Measurements from ENCODE around the gene EFHC2.
A peak's percentile ranks its signal among the peaks of the same experiment; 100 is the strongest.

The EFHC2 gene

GRCh38 chrX:44317181-44317580 lies 26.3 kb downstream of the EFHC2 start:
- Histone ChIP-seq H3K4me1 (ENCODE audit: control extremely low read depth in 1 of 4, control insufficient read depth in 4 of 4, insufficient read depth in 4 of 4, low read length in 3 of 4) (peaks cover 16 to 34% (median 30%) of the 10 kb centered on the region in 4 experiments), H3K36me3 (ENCODE audit: control insufficient read depth in 4 of 4, insufficient read depth in 4 of 4, low read length in 3 of 4) (peaks cover 0 to 14% (median 1%) of the 10 kb centered on the region in 4 experiments), H3K27ac (ENCODE audit: insufficient read depth in 1 of 2, low read depth in 1 of 2, low read length in 2 of 2, poor library complexity in 1 of 2, severe bottlenecking in 2 of 2) (no peak overlapping the region), H3K27me3 (replicated peaks in 2 of 5; ENCODE audit: control insufficient read depth in 4 of 5, insufficient read depth in 5 of 5, low read length in 4 of 5) (no peaks in the 10 kb centered on the region), H3K4me3 (ENCODE audit: control insufficient read depth in 1 of 7, extremely low read depth in 1 of 7, insufficient read depth in 4 of 7, low read depth in 2 of 7, low read length in 6 of 7) (no peak overlapping the region), H3K9me3 (ENCODE audit: control extremely low read depth in 1 of 5, control insufficient read depth in 4 of 5, insufficient read depth in 2 of 5, low read depth in 1 of 5, low read length in 4 of 5) (peaks cover 0 to 8% (median 0%) of the 10 kb centered on the region in 5 experiments)
- DNase-seq, result no peak
- ChIA-PET POLR2A (no interaction called here), CTCF (no interaction called here)
- 90% methylated on average over 2 of the region's 2 CpGs for WGBS (ENCODE audit: insufficient coverage)

- H3K27ac ChIP-seq (ENCODE audit: insufficient read depth in 1 of 2, low read depth in 1 of 2, low read length in 2 of 2, poor library complexity in 1 of 2, severe bottlenecking in 2 of 2), result peak overlapping the region; percentile 75 to 84
- peaks cover 16 to 41% (median 31%) of the 10 kb centered on the region in 4 experiments for H3K4me1 ChIP-seq (ENCODE audit: control extremely low read depth in 1 of 4, control insufficient read depth in 4 of 4, insufficient read depth in 4 of 4, low read length in 3 of 4)
- H3K27me3 ChIP-seq (replicated peaks in 2 of 5; ENCODE audit: control insufficient read depth in 4 of 5, insufficient read depth in 5 of 5, low read length in 4 of 5), result no peaks in the 10 kb centered on the region
- peaks cover 0 to 5% (median 0%) of the 10 kb centered on the region in 4 experiments for H3K36me3 ChIP-seq (ENCODE audit: control insufficient read depth in 4 of 4, insufficient read depth in 4 of 4, low read length in 3 of 4)
- peaks cover 0 to 8% (median 0%) of the 10 kb centered on the region in 5 experiments for H3K9me3 ChIP-seq (ENCODE audit: control extremely low read depth in 1 of 5, control insufficient read depth in 4 of 5, insufficient read depth in 2 of 5, low read depth in 1 of 5, low read length in 4 of 5)
- peak overlapping the region in 5 of 7 experiments; percentile 15 to 69 (median 44) for H3K4me3 ChIP-seq (ENCODE audit: control insufficient read depth in 1 of 7, extremely low read depth in 1 of 7, insufficient read depth in 4 of 7, low read depth in 2 of 7, low read length in 6 of 7)
- POLR2A ChIA-PET, result interaction anchor here (2.0 kb wide), 1 partner anchor 30 kb away, joined by 7 read pairs; no protein-coding TSS in a partner anchor
- CTCF ChIA-PET, result interaction anchor here (1.6 to 1.8 kb wide), 2 partner anchors 22 to 24 kb away, joined by 4 to 10 read pairs; no protein-coding TSS in a partner anchor
- WGBS (ENCODE audit: insufficient coverage), result no CpG with 5 or more reads among the region's 5 CpGs
- peak in 2 of 3 donors; percentile 80 to 87 for DNase-seq
Observed at GRCh38 chrX:44314808-44315207, 28.7 kb downstream of the EFHC2 start.

- Histone ChIP-seq H3K27ac (ENCODE audit: insufficient read depth in 1 of 2, low read depth in 1 of 2, low read length in 2 of 2, poor library complexity in 1 of 2, severe bottlenecking in 2 of 2) (peak overlapping the region; percentile 75 to 84), H3K4me3 (ENCODE audit: control insufficient read depth in 1 of 7, extremely low read depth in 1 of 7, insufficient read depth in 4 of 7, low read depth in 2 of 7, low read length in 6 of 7) (peak overlapping the region in 5 of 7 experiments; percentile 15 to 69 (median 44)), H3K36me3 (ENCODE audit: control insufficient read depth in 4 of 4, insufficient read depth in 4 of 4, low read length in 3 of 4) (peaks cover 0 to 8% (median 1%) of the 10 kb centered on the region in 4 experiments), H3K4me1 (ENCODE audit: control extremely low read depth in 1 of 4, control insufficient read depth in 4 of 4, insufficient read depth in 4 of 4, low read length in 3 of 4) (peaks cover 16 to 41% (median 31%) of the 10 kb centered on the region in 4 experiments), H3K9me3 (ENCODE audit: control extremely low read depth in 1 of 5, control insufficient read depth in 4 of 5, insufficient read depth in 2 of 5, low read depth in 1 of 5, low read length in 4 of 5) (peaks cover 0 to 7% (median 0%) of the 10 kb centered on the region in 5 experiments), H3K27me3 (replicated peaks in 2 of 5; ENCODE audit: control insufficient read depth in 4 of 5, insufficient read depth in 5 of 5, low read length in 4 of 5) (no peaks in the 10 kb centered on the region)
- ChIA-PET CTCF (no interaction called here), POLR2A (interaction anchor here (2.0 kb wide), 1 partner anchor 30 kb away, joined by 7 read pairs; no protein-coding TSS in a partner anchor)
- no CpG with 5 or more reads among the region's 2 CpGs for WGBS (ENCODE audit: insufficient coverage)
- peak; percentile 93 to 99 (median 98) for DNase-seq
Observed at GRCh38 chrX:44314259-44314734, 29.2 kb downstream of the EFHC2 start.

GRCh38 chrX:44312421-44312820 lies 31.1 kb downstream of the EFHC2 start:
- Histone ChIP-seq H3K4me3 (ENCODE audit: control insufficient read depth in 1 of 7, extremely low read depth in 1 of 7, insufficient read depth in 4 of 7, low read depth in 2 of 7, low read length in 6 of 7) (no peak overlapping the region), H3K4me1 (ENCODE audit: control extremely low read depth in 1 of 4, control insufficient read depth in 4 of 4, insufficient read depth in 4 of 4, low read length in 3 of 4) (peaks cover 16 to 41% (median 31%) of the 10 kb centered on the region in 4 experiments), H3K27me3 (replicated peaks in 2 of 5; ENCODE audit: control insufficient read depth in 4 of 5, insufficient read depth in 5 of 5, low read length in 4 of 5) (no peaks in the 10 kb centered on the region), H3K27ac (ENCODE audit: insufficient read depth in 1 of 2, low read depth in 1 of 2, low read length in 2 of 2, poor library complexity in 1 of 2, severe bottlenecking in 2 of 2) (peak overlapping the region; percentile 26 to 69), H3K9me3 (ENCODE audit: control extremely low read depth in 1 of 5, control insufficient read depth in 4 of 5, insufficient read depth in 2 of 5, low read depth in 1 of 5, low read length in 4 of 5) (no peaks in the 10 kb centered on the region), H3K36me3 (ENCODE audit: control insufficient read depth in 4 of 4, insufficient read depth in 4 of 4, low read length in 3 of 4) (peaks cover 0 to 8% (median 1%) of the 10 kb centered on the region in 4 experiments)
- CTCF ChIA-PET, result no interaction called here
- DNase-seq, result no peak
- POLR2A ChIA-PET, result no interaction called here

GRCh38 chrX:44310227-44310626 lies 33.2 kb downstream of the EFHC2 start:
- Histone ChIP-seq H3K36me3 (ENCODE audit: control insufficient read depth in 4 of 4, insufficient read depth in 4 of 4, low read length in 3 of 4) (peaks cover 0 to 8% (median 1%) of the 10 kb centered on the region in 4 experiments), H3K9me3 (ENCODE audit: control extremely low read depth in 1 of 5, control insufficient read depth in 4 of 5, insufficient read depth in 2 of 5, low read depth in 1 of 5, low read length in 4 of 5) (no peaks in the 10 kb centered on the region), H3K27ac (ENCODE audit: insufficient read depth in 1 of 2, low read depth in 1 of 2, low read length in 2 of 2, poor library complexity in 1 of 2, severe bottlenecking in 2 of 2) (peak overlapping the region in 1 of 2 experiments; percentile 73), H3K27me3 (replicated peaks in 2 of 5; ENCODE audit: control insufficient read depth in 4 of 5, insufficient read depth in 5 of 5, low read length in 4 of 5) (no peaks in the 10 kb centered on the region), H3K4me3 (ENCODE audit: control insufficient read depth in 1 of 7, extremely low read depth in 1 of 7, insufficient read depth in 4 of 7, low read depth in 2 of 7, low read length in 6 of 7) (peak overlapping the region in 2 of 7 experiments; percentile 19 to 38), H3K4me1 (ENCODE audit: control extremely low read depth in 1 of 4, control insufficient read depth in 4 of 4, insufficient read depth in 4 of 4, low read length in 3 of 4) (peaks cover 10 to 29% (median 22%) of the 10 kb centered on the region in 4 experiments)
- ChIA-PET POLR2A (no interaction called here), CTCF (no interaction called here)
- peak in 1 of 3 donors; percentile 26 for DNase-seq
- 61% methylated on average over 22 of the region's 27 CpGs for WGBS (ENCODE audit: insufficient coverage)

GRCh38 chrX:44308869-44309268 lies 34.6 kb downstream of the EFHC2 start:
- Histone ChIP-seq H3K36me3 (ENCODE audit: control insufficient read depth in 4 of 4, insufficient read depth in 4 of 4, low read length in 3 of 4) (peaks cover 0 to 8% (median 2%) of the 10 kb centered on the region in 4 experiments), H3K4me3 (ENCODE audit: control insufficient read depth in 1 of 7, extremely low read depth in 1 of 7, insufficient read depth in 4 of 7, low read depth in 2 of 7, low read length in 6 of 7) (no peak overlapping the region), H3K9me3 (ENCODE audit: control extremely low read depth in 1 of 5, control insufficient read depth in 4 of 5, insufficient read depth in 2 of 5, low read depth in 1 of 5, low read length in 4 of 5) (no peaks in the 10 kb centered on the region), H3K27ac (ENCODE audit: insufficient read depth in 1 of 2, low read depth in 1 of 2, low read length in 2 of 2, poor library complexity in 1 of 2, severe bottlenecking in 2 of 2) (no peak overlapping the region), H3K27me3 (replicated peaks in 2 of 5; ENCODE audit: control insufficient read depth in 4 of 5, insufficient read depth in 5 of 5, low read length in 4 of 5) (no peaks in the 10 kb centered on the region), H3K4me1 (ENCODE audit: control extremely low read depth in 1 of 4, control insufficient read depth in 4 of 4, insufficient read depth in 4 of 4, low read length in 3 of 4) (peaks cover 6 to 18% (median 9%) of the 10 kb centered on the region in 4 experiments)
- POLR2A ChIA-PET, result interaction anchor here (0.6 kb wide), 1 partner anchor 278 kb away, joined by 3 read pairs; no protein-coding TSS in a partner anchor
- CTCF ChIA-PET, result no interaction called here
- WGBS (ENCODE audit: insufficient coverage), result 80% methylated on average over 1 of the region's 2 CpGs
- no peak for DNase-seq

- Histone ChIP-seq H3K9me3 (ENCODE audit: control extremely low read depth in 1 of 5, control insufficient read depth in 4 of 5, insufficient read depth in 2 of 5, low read depth in 1 of 5, low read length in 4 of 5) (no peaks in the 10 kb centered on the region), H3K27ac (ENCODE audit: insufficient read depth in 1 of 2, low read depth in 1 of 2, low read length in 2 of 2, poor library complexity in 1 of 2, severe bottlenecking in 2 of 2) (no peak overlapping the region), H3K4me3 (ENCODE audit: control insufficient read depth in 1 of 7, extremely low read depth in 1 of 7, insufficient read depth in 4 of 7, low read depth in 2 of 7, low read length in 6 of 7) (no peak overlapping the region), H3K36me3 (ENCODE audit: control insufficient read depth in 4 of 4, insufficient read depth in 4 of 4, low read length in 3 of 4) (peaks cover 0 to 8% (median 2%) of the 10 kb centered on the region in 4 experiments), H3K4me1 (ENCODE audit: control extremely low read depth in 1 of 4, control insufficient read depth in 4 of 4, insufficient read depth in 4 of 4, low read length in 3 of 4) (peaks cover 0 to 4% (median 0%) of the 10 kb centered on the region in 4 experiments), H3K27me3 (replicated peaks in 2 of 5; ENCODE audit: control insufficient read depth in 4 of 5, insufficient read depth in 5 of 5, low read length in 4 of 5) (no peaks in the 10 kb centered on the region)
- ChIA-PET POLR2A (no interaction called here), CTCF (no interaction called here)
- DNase-seq, result no peak
- 83% methylated on average over 4 of the region's 5 CpGs for WGBS (ENCODE audit: insufficient coverage)
Observed at GRCh38 chrX:44306356-44306755, 37.1 kb downstream of the EFHC2 start.

Data from common myeloid progenitor, CD34-positive (primary cell).